Left renal pelvis (tissue), 4 donors: ENCODE measurements around the gene MAGEB18. TPM values are rescaled to one million over a fixed set of nuclear protein-coding genes. Genes with fewer than 3 reads are reported as not detected.

Experiments
- DNase-seq, 4 donors: peaks; one replicate each; pipeline ENCODE4 v3.0.0-alpha.2; 2013; ENCODE audit warnings: low read depth in 4 of 4, low spot score in 3 of 4
- polyA plus RNA-seq, 4 donors: library from polyadenylated mRNA; unstranded; fragments of 120-200 nt; gene quantifications; one replicate each; pipeline ENCODE4 v1.2.1, GENCODE V29; 2013; ENCODE audit not compliant: insufficient read length in 4 of 4

MAGEB18 gene
- polyA plus RNA-seq = not detected

DNA sequence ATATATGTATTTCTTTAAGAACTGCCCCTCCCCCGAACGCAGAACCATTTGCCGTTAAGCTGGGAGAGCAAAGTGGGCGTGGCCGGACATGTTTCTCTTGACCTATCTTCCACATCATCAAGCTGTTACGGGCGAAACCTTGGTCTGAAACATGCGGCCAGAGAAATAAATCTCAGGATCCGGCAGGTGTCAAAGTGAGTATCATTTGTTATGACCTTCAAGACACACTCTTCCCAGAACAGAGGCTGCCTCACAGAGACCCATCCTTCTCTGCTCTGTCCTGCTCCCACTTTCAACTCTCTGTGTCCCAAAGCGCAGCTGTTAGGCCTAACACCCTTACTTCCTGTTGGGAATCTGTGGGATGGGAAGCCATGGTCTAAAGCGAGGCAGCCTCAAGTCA is at the start of gene MAGEB18:
TSS of gene MAGEB18 (plus strand) at position 70 of the 400 bp plus-strand sequence. CDS start 643 bp downstream, outside the sequence.
- no peak for DNase-seq

DNA sequence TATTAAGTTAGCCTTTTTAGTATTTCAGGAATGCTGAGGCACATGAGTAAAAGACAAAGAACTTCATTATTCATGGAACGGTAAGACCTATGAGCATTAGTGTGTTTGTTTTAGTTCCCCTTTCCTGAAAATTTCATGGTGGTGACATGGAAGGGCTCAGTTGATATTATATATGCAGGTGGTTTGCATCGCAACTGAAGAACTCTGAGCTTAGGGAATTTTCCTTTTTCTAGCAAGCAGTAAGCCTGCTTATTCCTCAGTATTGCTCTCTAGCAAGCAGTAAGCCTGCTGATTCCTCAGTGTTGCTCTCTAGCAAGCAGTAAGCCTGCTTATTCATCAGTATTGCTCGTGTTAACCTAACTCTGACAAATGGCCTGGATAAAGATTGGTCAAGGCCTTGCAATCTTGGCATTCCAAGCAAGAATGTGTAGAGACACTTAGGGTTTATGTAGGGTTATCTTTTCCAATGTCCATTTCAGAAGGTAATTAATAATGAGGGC is 37.7 kb upstream of the MAGEB18 start:
- DNase-seq = no peak

DNA sequence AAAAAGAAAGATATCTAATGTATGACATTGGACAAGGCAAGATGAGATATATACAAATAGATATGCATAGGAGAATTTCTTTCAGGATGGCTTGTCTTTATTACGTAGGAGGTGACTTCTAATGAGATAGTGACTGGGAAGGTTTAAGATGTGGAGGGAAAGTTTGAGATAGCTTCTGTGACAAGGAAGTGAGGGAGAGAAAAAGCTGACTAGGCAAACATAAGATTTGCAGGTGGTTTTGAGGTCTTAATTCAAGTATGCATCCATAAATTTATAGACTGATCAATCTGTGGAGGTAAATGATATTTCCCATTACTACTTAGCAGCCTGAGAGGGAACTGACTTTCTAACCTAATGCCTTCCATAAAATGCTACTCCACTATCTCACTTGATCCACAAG is 29.0 kb upstream of the MAGEB18 start:
- no peak for DNase-seq

DNA sequence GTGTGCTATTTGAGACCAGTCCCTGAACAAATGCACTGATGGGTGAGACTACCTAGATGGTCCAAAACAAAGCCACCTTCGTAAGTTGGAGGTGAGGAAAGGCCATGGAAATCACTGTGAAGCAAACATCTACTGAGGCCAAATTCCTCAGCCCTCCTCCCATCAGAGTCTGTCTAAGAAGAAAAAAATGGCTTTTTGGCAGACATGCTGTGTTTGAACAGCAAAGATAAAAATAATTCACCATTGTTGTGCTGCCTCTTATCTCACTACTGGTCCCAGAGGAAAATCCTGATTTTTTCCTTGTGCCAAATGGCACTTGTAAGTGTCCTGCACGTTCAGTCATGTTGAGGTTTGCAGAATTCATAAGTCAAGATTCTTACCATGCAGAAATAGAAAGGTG is 7.9 kb downstream of the MAGEB18 start:
- DNase-seq = no peak

DNA sequence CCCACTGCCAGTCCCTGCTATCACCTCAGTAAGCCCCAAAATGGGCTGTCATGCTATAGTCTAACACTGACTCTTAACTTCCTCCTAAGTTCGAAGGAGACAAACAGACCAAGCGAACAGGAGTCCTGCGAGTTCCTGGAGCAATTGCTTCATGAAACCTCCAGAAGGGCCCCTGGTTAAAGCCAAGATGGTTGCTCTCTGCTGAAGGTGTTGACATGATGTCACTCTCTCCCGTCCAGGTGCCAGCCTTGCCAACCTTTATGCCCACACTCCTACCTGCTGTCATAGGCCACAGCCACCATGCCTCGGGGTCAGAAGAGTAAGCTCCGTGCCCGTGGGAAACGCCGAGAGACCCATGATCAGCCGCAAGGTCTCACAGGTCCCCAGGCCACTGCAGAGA is 22.2 kb downstream of the MAGEB18 start, which contains the start of gene MAGEB6B:
TSS of gene MAGEB6B (plus strand) at position 301 of the 400 bp plus-strand sequence. CDS start at position 301, 0 bp downstream.
- no peak for DNase-seq

Other genes starting within 250 kb of the MAGEB18 start
- gene MAGEB6B, start 22.3 kb downstream of the MAGEB18 start, polyA plus RNA-seq = not detected
- not detected for gene MAGEB6, start 54.1 kb downstream of the MAGEB18 start, polyA plus RNA-seq
- not detected for gene MAGEB5, start 77.8 kb downstream of the MAGEB18 start, polyA plus RNA-seq